Activated CD4-positive, alpha-beta T cell treated with anti-CD3 and anti-CD28 coated beads, Interleukin-2, amount 50 U/mL, for 4 hours (primary cell): ENCODE data around the gene TMEM164.

Source experiments
- DNase-seq, 2 experiments: peaks; one replicate each; pipeline ENCODE4 v3.0.0-alpha.2; 2020

The TMEM164 gene

GRCh38 chrX:110215411-110215810 is 212.5 kb downstream of the TMEM164 start:
- no peak for DNase-seq

DNA sequence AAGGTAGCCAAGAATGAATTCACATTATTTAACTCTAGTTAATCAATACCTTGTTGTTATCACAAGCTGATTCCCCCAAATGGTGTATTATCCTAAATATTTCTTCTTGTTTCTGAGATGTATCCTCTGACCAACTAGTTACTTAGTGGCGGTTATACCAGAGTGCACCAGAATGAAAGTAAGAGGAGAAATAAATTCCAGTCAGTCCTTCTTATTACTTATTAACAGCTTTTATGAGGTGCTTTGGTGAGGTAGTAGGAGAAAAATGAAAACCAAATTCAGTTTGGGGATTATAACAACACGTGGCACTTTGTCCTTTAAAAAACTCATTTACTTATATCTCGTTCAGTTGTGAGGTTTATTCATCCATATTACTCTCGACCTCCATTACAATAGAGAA is 213.1 kb downstream of the TMEM164 start:
- no peak for DNase-seq

- DNase-seq: no peak
These were observed 215.7 kb downstream of the TMEM164 start for GRCh38 chrX:110218591-110218990.

GRCh38 chrX:110219920-110220319 is 217.0 kb downstream of the TMEM164 start:
- DNase-seq: no peak

GRCh38 chrX:110222497-110223257 is 219.8 kb downstream of the TMEM164 start:
- DNase-seq: no peak

DNA sequence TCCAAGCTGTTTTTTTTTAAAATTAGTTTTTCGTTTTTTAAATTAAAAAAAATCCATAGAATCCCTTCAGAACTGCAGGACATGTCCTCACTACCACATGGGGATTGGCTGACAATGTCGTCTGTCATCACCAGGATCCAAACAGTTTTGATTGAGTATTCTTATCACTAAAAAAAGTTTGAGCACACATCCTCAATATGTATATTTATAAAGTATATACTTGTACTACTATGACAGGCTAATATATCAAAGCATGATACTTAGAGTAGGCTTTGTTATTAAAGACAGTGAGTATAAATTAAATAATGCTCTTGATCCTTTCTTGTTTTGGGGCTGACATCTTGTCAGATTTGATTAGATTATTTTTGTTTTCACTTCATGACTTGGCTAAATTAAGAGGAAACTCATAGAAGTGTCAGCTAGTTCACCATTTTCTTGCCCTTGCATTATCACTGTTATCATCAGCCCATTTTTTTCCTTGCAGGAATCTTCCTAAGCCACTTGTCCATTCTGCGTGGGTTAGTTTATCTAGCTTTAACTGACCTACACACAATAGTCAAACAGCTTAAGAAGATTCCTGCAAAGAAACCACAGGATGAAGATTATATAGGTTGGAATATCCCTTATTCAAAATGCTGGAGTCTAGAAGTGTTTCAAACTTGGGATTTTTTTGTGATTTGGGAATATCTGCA is 222.2 kb downstream of the TMEM164 start:
- no peak for DNase-seq

DNA sequence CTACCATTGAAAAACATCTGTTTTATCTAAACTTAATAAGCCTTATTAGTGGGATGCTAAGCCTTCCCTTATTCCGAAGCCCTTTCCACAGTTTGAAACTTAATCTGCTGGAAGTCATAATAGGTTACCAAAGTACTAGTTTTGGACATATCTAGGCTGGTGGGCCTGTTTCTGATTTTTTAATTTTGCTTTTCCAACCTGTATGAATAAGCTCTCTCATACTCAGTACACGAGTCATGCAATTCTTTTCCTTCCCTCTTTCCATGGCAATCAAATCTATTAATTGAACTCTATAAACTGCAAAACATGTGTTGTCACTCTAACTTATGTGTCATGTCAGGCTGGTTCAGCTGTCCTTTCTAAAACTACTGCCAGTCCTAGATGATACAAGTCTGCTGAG is 224.0 kb downstream of the TMEM164 start:
- DNase-seq: no peak
